ENCODE data around the gene GPR27. TPM values are rescaled to one million over a fixed set of nuclear protein-coding genes. Genes with fewer than 3 reads are reported as not detected.

Gene GPR27
- total RNA-seq, 1 donor from 2014 or later, result 3.9 TPM

GRCh38 chr3:71754610-71755253 lies 1.1 kb downstream of the GPR27 start:
- no peak for DNase-seq (ENCODE audit: low read depth)
- H3K4me3 ChIP-seq (ENCODE audit: low read depth, low read length), result peak overlapping the region; percentile 44
- TF ChIP-seq CTCF (conservative IDR thresholded peaks at IDR 0.05; ENCODE audit: low read depth, low read length), result no peak

- TF ChIP-seq CTCF (conservative IDR thresholded peaks at IDR 0.05; ENCODE audit: low read depth, low read length), result no peak
- no peak for DNase-seq (ENCODE audit: low read depth)
- H3K4me3 ChIP-seq (ENCODE audit: low read depth, low read length), result no peak overlapping the region
These were observed 4.4 kb downstream of the GPR27 start for GRCh38 chr3:71758091-71758490.

GRCh38 chr3:71759401-71759800 lies 5.7 kb downstream of the GPR27 start:
- TF ChIP-seq CTCF (conservative IDR thresholded peaks at IDR 0.05; ENCODE audit: low read depth, low read length), result no peak
- DNase-seq (ENCODE audit: low read depth), result no peak
- H3K4me3 ChIP-seq (ENCODE audit: low read depth, low read length), result no peak overlapping the region

GRCh38 chr3:71760140-71760539 lies 6.5 kb downstream of the GPR27 start:
- H3K4me3 ChIP-seq (ENCODE audit: low read depth, low read length), result no peak overlapping the region
- no peak for TF ChIP-seq CTCF (conservative IDR thresholded peaks at IDR 0.05; ENCODE audit: low read depth, low read length)
- DNase-seq (ENCODE audit: low read depth), result no peak

GRCh38 chr3:71763426-71763825 lies 9.8 kb downstream of the GPR27 start:
- no peak overlapping the region for H3K4me3 ChIP-seq (ENCODE audit: low read depth, low read length)
- DNase-seq (ENCODE audit: low read depth), result no peak
- no peak for TF ChIP-seq CTCF (conservative IDR thresholded peaks at IDR 0.05; ENCODE audit: low read depth, low read length)

- no peak for TF ChIP-seq CTCF (conservative IDR thresholded peaks at IDR 0.05; ENCODE audit: low read depth, low read length)
- DNase-seq (ENCODE audit: low read depth), result no peak
These were observed 17.5 kb downstream of the GPR27 start for GRCh38 chr3:71771126-71771525.

GRCh38 chr3:71771884-71772283 lies 18.2 kb downstream of the GPR27 start:
- no peak for TF ChIP-seq CTCF (conservative IDR thresholded peaks at IDR 0.05; ENCODE audit: low read depth, low read length)
- DNase-seq (ENCODE audit: low read depth), result no peak
- no peak overlapping the region for H3K4me3 ChIP-seq (ENCODE audit: low read depth, low read length)

More at GRCh38 chr3:71771126-71771525, 17.5 kb downstream of the GPR27 start:
- no peak overlapping the region for H3K4me3 ChIP-seq (ENCODE audit: low read depth, low read length)
